Ramos (cell line): ENCODE data around the gene LMO4.

Experiments
- in situ Hi-C: fragments of 300-500 bp; cut with MboI; formaldehyde crosslinking; loops from one replicate; pipeline ENCODE4 v1.14.3; 2022; ENCODE audit warnings: low sequenced_read_pairs; ENCODE audit not compliant: unreplicated experiment

LMO4 gene

GRCh38 chr1:87325982-87326738 is 2.5 kb upstream of the LMO4 start:
- in situ Hi-C loops: no loop called here

- in situ Hi-C loops: no loop called here
Observed at GRCh38 chr1:87327376-87328271, 1.1 kb upstream of the LMO4 start.

GRCh38 chr1:87329051-87329525 is 408 bp downstream of the LMO4 start:
- in situ Hi-C loops: no loop called here

GRCh38 chr1:87329526-87330056 is 911 bp downstream of the LMO4 start:
- in situ Hi-C loops: no loop called here

- in situ Hi-C loops: no loop called here
Observed at GRCh38 chr1:87330057-87330884, 1.6 kb downstream of the LMO4 start.

GRCh38 chr1:87330885-87331364 is 2.2 kb downstream of the LMO4 start:
- in situ Hi-C loops: no loop called here

- in situ Hi-C loops: no loop called here
Observed at GRCh38 chr1:87331365-87332241, 2.9 kb downstream of the LMO4 start.

GRCh38 chr1:87333692-87334347 is 5.1 kb downstream of the LMO4 start:
- in situ Hi-C loops: no loop called here

GRCh38 chr1:87334351-87335174 is 5.9 kb downstream of the LMO4 start:
- in situ Hi-C loops: no loop called here

GRCh38 chr1:87335175-87335884 is 6.7 kb downstream of the LMO4 start:
- in situ Hi-C loops: no loop called here

GRCh38 chr1:87336623-87337067 is 8.0 kb downstream of the LMO4 start:
- in situ Hi-C loops: no loop called here

GRCh38 chr1:87337606-87338005 is 8.9 kb downstream of the LMO4 start:
- in situ Hi-C loops: no loop called here

- in situ Hi-C loops: no loop called here
Observed at GRCh38 chr1:87338566-87338965, 9.9 kb downstream of the LMO4 start.

- in situ Hi-C loops: no loop called here
Observed at GRCh38 chr1:87344231-87344630, 15.6 kb downstream of the LMO4 start.

- in situ Hi-C loops: no loop called here
Observed at GRCh38 chr1:87346130-87346814, 17.6 kb downstream of the LMO4 start.

GRCh38 chr1:87348341-87349019 is 19.8 kb downstream of the LMO4 start:
- in situ Hi-C loops: no loop called here
